Measurements from ENCODE around the gene KHDRBS1. TPM values are rescaled to one million over a fixed set of nuclear protein-coding genes. Genes with fewer than 3 reads are reported as not detected.
"Not testable (repeated sequence)": the region's sequence is repeated elsewhere in the genome, so short reads cannot be mapped to it uniquely, and the experiment has no call there.

KHDRBS1 gene
- total RNA-seq (2014; rRNA removed; shearing (Covaris generic); ENCODE audit: low replicate concordance) = 123 and 150 TPM in 2 replicates

- DNase-seq = peak; percentile 98
- peak within 1 kb of the TSS; percentile 98 for H3K4me3 ChIP-seq
- no peaks in the 10 kb centered on the region for H3K27me3 ChIP-seq
- no peaks in the 10 kb centered on the region for H3K9me3 ChIP-seq
- H3K36me3 ChIP-seq = peaks cover 30% of the 10 kb centered on the region
Observed at GRCh38 chr1:32013386-32014198, at the start of gene KHDRBS1. Gene KHDRBS1 (plus strand): TSS chr1:32013868. CDS start chr1:32013996, 128 bp downstream.

- DNase-seq = no peak
- H3K9me3 ChIP-seq = no peaks in the 10 kb centered on the region
- no peak overlapping the region for H3K4me3 ChIP-seq
- no peaks in the 10 kb centered on the region for H3K36me3 ChIP-seq
- no peaks in the 10 kb centered on the region for H3K27me3 ChIP-seq
Observed at GRCh38 chr1:31970873-31971272, 42.8 kb upstream of the KHDRBS1 start.

- no peaks in the 10 kb centered on the region for H3K9me3 ChIP-seq
- H3K4me3 ChIP-seq = no peak overlapping the region
- no peaks in the 10 kb centered on the region for H3K27me3 ChIP-seq
- no peaks in the 10 kb centered on the region for H3K36me3 ChIP-seq
- DNase-seq = no peak
Observed at GRCh38 chr1:31976401-31976800, 37.3 kb upstream of the KHDRBS1 start.

DNA sequence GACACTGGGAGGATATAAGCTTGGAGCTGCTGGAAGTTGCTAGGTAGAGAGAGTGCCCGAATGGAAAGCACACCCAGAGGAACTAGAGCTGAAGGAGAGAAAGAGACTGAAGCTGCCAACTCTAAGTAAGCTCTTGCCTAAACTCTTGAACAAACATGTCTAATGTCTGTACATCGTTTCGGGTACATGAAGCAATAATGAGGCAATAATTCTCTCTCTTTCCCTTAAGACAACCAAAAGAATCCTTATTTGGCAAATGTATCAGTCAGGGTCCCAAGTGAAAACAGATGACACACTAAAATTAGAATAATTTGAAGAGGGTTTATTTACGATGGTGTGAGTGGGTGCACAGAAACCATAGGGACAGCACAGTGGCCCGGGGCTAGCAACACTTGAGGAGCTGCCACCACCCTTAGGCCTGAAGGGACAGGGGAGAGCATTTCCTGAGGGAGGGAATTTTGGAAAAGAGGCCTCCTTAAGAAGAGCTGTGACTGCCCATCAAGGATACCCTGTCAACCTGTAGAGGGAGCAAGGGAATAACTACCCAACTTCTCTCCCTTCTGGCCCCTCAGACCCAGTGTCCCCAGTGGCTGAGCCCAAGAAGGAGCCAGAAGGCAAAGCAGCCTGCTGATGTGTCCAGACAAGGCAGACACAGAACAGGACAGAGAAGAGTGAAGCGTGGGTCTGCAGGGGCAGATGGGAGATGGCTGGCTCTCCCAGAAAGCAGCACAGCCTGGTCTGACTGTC is 36.1 kb upstream of the KHDRBS1 start:
- Histone ChIP-seq H3K27me3 (no peaks in the 10 kb centered on the region), H3K9me3 (no peaks in the 10 kb centered on the region), H3K4me3 (no peak overlapping the region), H3K36me3 (no peaks in the 10 kb centered on the region)
- DNase-seq = peak; percentile 33

- H3K36me3 ChIP-seq = no peaks in the 10 kb centered on the region
- H3K27me3 ChIP-seq = no peaks in the 10 kb centered on the region
- no peak for DNase-seq
- no peak overlapping the region for H3K4me3 ChIP-seq
- no peaks in the 10 kb centered on the region for H3K9me3 ChIP-seq
Observed at GRCh38 chr1:31978843-31979400, 34.7 kb upstream of the KHDRBS1 start.

DNA sequence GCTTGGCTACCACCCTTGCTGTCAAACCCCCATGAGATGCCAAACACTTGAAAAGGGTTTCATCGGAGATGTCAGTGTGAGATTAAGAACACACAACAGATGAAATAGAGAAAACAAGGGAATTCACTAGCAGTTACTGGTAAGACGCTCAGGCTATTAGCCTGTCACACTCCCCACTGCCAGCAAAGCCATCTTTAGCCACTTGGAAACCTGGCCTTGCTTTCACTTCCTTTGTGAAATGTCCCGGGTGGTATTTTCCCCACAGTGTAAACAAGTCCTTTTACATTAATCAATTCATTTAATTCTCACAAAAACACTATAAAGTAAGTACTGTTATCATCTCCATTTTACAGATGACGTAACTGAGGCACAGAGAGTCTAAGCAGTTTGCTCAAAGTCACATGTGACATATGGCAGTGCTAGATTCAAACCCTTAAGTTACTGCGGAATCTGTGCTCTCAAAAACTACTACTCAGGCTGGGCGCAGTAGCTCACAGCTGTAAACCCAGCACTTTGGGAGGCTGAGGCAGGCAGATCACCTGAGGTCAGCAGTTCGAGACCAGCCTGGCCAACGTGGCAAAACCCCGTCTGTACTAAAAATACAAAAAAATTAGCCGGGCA is 32.7 kb upstream of the KHDRBS1 start:
- Histone ChIP-seq H3K9me3 (no peaks in the 10 kb centered on the region), H3K36me3 (no peaks in the 10 kb centered on the region), H3K4me3 (no peak overlapping the region), H3K27me3 (no peaks in the 10 kb centered on the region)
- no peak for DNase-seq

- H3K36me3 ChIP-seq = no peaks in the 10 kb centered on the region
- H3K27me3 ChIP-seq = no peaks in the 10 kb centered on the region
- no peak overlapping the region for H3K4me3 ChIP-seq
- no peak for DNase-seq
- H3K9me3 ChIP-seq = no peaks in the 10 kb centered on the region
Observed at GRCh38 chr1:31981456-31981839, 32.2 kb upstream of the KHDRBS1 start.

- Histone ChIP-seq H3K4me3 (no peak overlapping the region), H3K36me3 (no peaks in the 10 kb centered on the region), H3K9me3 (no peaks in the 10 kb centered on the region), H3K27me3 (no peaks in the 10 kb centered on the region)
- DNase-seq = no peak
Observed at GRCh38 chr1:31981972-31982371, 31.7 kb upstream of the KHDRBS1 start.

GRCh38 chr1:31984419-31985347 is 29.0 kb upstream of the KHDRBS1 start:
- no peaks in the 10 kb centered on the region for H3K27me3 ChIP-seq
- DNase-seq = peak; percentile 56
- H3K36me3 ChIP-seq = no peaks in the 10 kb centered on the region

DNA sequence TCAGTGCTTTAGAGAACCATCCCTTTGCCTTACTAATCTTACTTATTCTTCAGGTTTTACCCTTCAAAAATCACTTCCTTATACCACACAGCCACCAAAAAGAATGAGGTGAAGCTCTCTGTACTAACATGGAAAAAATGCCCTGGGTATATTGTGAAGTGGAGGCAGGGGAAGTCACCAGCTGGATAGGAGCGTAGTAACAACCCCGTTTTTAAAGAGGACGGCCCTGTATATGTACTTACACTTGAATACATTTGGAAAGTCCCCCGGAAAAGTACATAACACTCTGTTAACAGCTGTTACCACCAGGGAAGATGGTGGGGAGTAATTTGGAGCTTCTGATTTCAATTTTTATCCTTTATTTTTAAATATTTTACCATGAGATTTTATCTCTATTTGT is 28.2 kb upstream of the KHDRBS1 start:
- no peak for DNase-seq
- no peaks in the 10 kb centered on the region for H3K27me3 ChIP-seq

More at GRCh38 chr1:31984419-31985347, 29.0 kb upstream of the KHDRBS1 start:
- Histone ChIP-seq H3K4me3 (no peak overlapping the region), H3K9me3 (no peaks in the 10 kb centered on the region)

GRCh38 chr1:31987135-31987619 is 26.5 kb upstream of the KHDRBS1 start:
- Histone ChIP-seq H3K36me3 (no peaks in the 10 kb centered on the region), H3K27me3 (no peaks in the 10 kb centered on the region), H3K4me3 (no peak overlapping the region), H3K9me3 (no peaks in the 10 kb centered on the region)
- DNase-seq = no peak

More for the DNA sequence above, 28.2 kb upstream of the KHDRBS1 start:
- no peaks in the 10 kb centered on the region for H3K9me3 ChIP-seq
- H3K4me3 ChIP-seq = no peak overlapping the region
- H3K36me3 ChIP-seq = no peaks in the 10 kb centered on the region

GRCh38 chr1:31989964-31990363 is 23.7 kb upstream of the KHDRBS1 start:
- Histone ChIP-seq H3K9me3 (no peaks in the 10 kb centered on the region), H3K27me3 (no peaks in the 10 kb centered on the region), H3K36me3 (no peaks in the 10 kb centered on the region), H3K4me3 (no peak overlapping the region)
- no peak for DNase-seq

GRCh38 chr1:31991182-31991581 is 22.5 kb upstream of the KHDRBS1 start:
- H3K9me3 ChIP-seq = no peaks in the 10 kb centered on the region
- no peak overlapping the region for H3K4me3 ChIP-seq
- no peaks in the 10 kb centered on the region for H3K27me3 ChIP-seq
- DNase-seq = peak; percentile 17
- no peaks in the 10 kb centered on the region for H3K36me3 ChIP-seq

DNA sequence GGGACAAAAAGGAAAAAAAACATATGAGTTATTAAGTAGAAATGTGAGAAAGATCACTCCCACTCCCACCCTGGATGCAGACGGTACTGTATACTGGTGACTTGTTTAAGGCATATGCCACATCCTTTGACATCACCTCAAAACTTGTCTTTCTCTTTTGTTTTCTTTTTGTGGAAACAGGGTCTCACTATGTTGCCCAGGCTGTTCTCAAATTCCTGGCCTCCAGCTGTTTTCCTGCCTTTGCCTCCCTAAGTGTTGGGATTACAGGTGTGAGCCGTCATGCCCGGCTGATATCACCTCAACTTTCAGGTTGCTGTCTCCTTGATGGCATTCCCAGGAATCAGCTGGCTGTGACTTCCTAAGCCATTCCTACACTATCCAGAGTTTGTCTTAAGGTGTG is 18.4 kb upstream of the KHDRBS1 start:
- H3K27me3 ChIP-seq = no peaks in the 10 kb centered on the region
- no peaks in the 10 kb centered on the region for H3K9me3 ChIP-seq
- no peak for DNase-seq
- H3K4me3 ChIP-seq = no peak overlapping the region
- H3K36me3 ChIP-seq = no peaks in the 10 kb centered on the region

- not testable (repeated sequence) for H3K9me3 ChIP-seq, H3K27me3 ChIP-seq, DNase-seq, H3K36me3 ChIP-seq, H3K4me3 ChIP-seq
Observed at GRCh38 chr1:31996121-31996520, 17.5 kb upstream of the KHDRBS1 start.

DNA sequence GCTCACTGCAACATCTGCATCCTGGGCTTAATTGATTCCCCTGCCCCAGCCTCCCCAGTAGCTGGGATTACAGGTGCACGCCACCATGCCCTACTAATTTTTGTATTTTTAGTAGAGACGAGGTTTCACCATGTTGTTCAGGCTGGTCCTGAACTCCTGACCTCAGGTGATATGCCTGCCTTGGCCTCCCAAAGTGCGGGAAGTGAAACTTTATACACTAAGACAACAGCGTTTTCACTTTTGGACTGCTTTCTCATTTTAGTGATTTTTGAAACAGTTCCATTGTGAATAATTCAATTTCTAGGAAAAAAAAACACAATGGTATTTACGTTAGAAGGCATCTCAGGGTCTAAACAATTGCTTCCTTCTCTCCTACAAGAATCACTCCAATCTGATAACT is 11.8 kb upstream of the KHDRBS1 start:
- no peaks in the 10 kb centered on the region for H3K36me3 ChIP-seq
- no peaks in the 10 kb centered on the region for H3K27me3 ChIP-seq
- H3K9me3 ChIP-seq = no peaks in the 10 kb centered on the region
- no peak for DNase-seq
- H3K4me3 ChIP-seq = no peak overlapping the region
